DOHH2 (cell line): ENCODE data around the gene CYSLTR2.

Experiments
- CTCF ChIP-seq: fragments of 200-600 bp; sonication (generic); IDR thresholded peaks from one replicate; pipeline ENCODE4 v1.5.1; 2014; ENCODE audit warnings: antibody characterized with exemption, mild to moderate bottlenecking, low read depth, low read length; ENCODE audit not compliant: poor library complexity, severe bottlenecking
- EZH2phosphoT487 ChIP-seq: fragments of 200-600 bp; sonication (generic); IDR thresholded peaks from 2 replicates; pipeline ENCODE4 v1.6.1; 2017; ENCODE audit warnings: borderline replicate concordance, mild to moderate bottlenecking, antibody characterized with exemption, low read length, moderate library complexity, mixed read lengths

- TF ChIP-seq CTCF (no peak), EZH2phosphoT487 (no peak)
Observed at GRCh38 chr13:48661107-48661506, 7.4 kb downstream of the CYSLTR2 start.
